Choroid plexus epithelial cell (primary cell): Measurements from ENCODE around the gene ANKRD16.

Source experiments
- DNase-seq: peaks from one replicate; pipeline ENCODE4 v3.0.0-alpha.2; 2010; ENCODE audit warnings: low read depth
- H3K4me3 ChIP-seq: 2 replicates; pipeline ENCODE4 v1.5.1; 2011; ENCODE audit warnings: low read depth, mild to moderate bottlenecking, control low read depth, low read length, moderate library complexity
- TF ChIP-seq, protein P1 (sequence below): conservative IDR thresholded peaks from 2 replicates; pipeline ENCODE4 v1.5.1; 2011; ENCODE audit warnings: low read depth, mild to moderate bottlenecking, control low read depth, inconsistent platforms, low read length, moderate library complexity

ANKRD16 gene

DNA sequence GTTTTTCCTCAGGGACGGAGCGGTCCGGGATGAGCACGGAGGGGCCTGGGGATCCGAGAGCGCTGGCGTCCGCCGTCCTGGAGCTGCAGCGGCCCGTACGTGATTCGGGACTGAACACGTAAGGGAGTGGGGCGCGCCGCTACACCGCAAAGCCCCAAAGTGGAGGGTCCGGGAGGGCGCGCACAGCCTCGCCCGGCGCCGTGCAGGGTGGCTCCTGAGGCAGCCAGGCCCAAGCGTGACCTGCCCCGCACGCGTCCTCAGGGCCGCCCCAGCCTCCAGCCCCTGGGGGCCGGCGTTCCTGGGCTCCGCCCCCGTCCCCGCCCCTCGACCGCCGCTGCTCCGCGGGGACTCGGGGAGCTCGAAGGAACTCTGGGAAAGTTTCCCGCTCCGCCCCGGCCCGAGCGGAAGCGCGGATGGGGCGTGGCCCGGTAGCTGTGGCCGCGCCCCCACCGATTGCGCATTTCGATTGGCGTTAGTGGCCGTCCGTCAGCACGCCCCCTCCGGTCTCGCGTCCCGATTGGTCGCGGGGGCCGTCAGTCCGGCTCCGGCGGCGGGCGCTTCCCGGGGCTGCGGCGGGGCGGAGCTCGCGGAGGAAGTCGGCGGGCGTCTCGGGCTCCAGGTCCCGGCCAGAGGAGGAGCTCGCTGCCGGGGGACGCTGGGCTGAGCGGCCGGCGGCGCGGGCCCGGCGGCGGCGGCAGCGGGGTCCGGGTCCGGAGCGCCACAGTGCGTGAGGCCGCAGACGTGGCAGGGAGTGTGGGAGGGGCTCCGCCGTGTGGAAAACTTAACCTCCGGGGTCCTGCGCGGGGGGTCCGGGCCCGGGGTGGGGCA, at the start of gene ANKRD16, which contains the start of gene FBH1:
Gene ANKRD16 (minus strand): TSS at position 270 of the 828 bp plus-strand sequence. CDS start 539 bp downstream, outside the sequence.
Gene FBH1 (plus strand): TSS at position 620 of the 828 bp plus-strand sequence. CDS start 103 bp downstream, at position 723.
- DNase-seq: peak; percentile 100
- TF ChIP-seq, protein P1, sequence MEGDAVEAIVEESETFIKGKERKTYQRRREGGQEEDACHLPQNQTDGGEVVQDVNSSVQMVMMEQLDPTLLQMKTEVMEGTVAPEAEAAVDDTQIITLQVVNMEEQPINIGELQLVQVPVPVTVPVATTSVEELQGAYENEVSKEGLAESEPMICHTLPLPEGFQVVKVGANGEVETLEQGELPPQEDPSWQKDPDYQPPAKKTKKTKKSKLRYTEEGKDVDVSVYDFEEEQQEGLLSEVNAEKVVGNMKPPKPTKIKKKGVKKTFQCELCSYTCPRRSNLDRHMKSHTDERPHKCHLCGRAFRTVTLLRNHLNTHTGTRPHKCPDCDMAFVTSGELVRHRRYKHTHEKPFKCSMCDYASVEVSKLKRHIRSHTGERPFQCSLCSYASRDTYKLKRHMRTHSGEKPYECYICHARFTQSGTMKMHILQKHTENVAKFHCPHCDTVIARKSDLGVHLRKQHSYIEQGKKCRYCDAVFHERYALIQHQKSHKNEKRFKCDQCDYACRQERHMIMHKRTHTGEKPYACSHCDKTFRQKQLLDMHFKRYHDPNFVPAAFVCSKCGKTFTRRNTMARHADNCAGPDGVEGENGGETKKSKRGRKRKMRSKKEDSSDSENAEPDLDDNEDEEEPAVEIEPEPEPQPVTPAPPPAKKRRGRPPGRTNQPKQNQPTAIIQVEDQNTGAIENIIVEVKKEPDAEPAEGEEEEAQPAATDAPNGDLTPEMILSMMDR: no peak
- H3K4me3 ChIP-seq: peak within 1 kb of the TSS; percentile 85

DNA sequence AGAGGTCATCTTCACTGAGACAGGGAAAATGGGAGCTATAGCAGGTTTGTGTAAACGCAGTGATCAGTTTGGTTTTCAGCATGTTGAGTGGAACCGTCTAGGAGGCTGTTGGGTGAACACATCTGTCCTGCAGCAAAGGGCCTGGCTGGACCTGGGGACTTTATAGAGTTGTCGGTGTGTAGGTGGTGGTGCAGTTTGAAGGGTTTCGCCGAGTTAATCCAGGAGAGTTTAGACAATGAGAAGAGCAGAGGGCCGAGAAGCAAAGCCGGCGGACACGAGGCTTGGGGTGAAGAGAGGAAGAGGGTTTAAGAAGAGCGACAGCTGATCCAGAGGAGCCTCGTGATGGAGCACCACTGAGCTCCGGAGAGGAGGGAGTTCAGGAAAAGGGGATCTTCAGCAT, 48.6 kb upstream of the ANKRD16 start:
- H3K4me3 ChIP-seq: no peak overlapping the region
- no peak for DNase-seq
- TF ChIP-seq, protein P1: no peak

DNA sequence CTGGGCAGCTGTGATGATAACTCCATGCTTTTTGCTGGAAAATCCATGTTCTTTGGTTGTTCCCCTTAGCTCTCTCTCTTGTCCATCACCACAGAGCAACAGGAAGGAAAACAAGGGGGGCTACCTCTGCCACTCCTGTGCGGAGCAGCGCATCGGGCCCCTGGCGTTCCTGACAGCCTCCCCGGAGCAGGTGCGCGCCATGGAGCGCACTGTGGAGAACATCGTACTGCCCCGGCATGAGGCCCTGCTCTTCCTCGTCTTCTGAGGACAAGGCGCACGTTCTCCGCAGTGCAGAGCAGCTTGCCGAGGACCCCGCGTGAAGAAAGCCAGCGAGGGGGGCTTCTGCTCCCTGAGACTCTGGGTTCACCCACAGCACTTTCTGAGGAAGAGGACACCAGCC, 47.3 kb upstream of the ANKRD16 start:
- no peak overlapping the region for H3K4me3 ChIP-seq
- DNase-seq: no peak
- TF ChIP-seq, protein P1: no peak

DNA sequence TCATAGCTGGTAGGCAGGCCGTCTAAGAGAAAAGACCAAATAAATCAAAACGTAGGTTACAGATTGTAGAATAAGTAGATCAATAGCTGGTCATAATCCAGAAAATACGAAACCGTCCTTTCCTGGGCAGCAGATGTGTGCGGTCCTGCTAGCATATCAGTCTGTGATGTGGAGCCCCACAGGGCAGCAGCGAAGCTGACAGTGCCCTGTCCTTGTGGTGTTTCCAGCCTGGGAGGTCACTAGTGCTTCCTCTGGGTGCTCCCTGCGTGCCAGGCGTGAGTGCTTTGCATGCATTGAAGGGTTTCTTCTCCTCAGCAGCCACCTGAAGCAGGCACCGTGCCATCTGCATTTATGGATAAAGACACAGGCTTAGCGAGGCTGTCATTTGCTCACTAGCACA, 45.9 kb upstream of the ANKRD16 start:
- TF ChIP-seq, protein P1: no peak
- no peak for DNase-seq
- no peak overlapping the region for H3K4me3 ChIP-seq

DNA sequence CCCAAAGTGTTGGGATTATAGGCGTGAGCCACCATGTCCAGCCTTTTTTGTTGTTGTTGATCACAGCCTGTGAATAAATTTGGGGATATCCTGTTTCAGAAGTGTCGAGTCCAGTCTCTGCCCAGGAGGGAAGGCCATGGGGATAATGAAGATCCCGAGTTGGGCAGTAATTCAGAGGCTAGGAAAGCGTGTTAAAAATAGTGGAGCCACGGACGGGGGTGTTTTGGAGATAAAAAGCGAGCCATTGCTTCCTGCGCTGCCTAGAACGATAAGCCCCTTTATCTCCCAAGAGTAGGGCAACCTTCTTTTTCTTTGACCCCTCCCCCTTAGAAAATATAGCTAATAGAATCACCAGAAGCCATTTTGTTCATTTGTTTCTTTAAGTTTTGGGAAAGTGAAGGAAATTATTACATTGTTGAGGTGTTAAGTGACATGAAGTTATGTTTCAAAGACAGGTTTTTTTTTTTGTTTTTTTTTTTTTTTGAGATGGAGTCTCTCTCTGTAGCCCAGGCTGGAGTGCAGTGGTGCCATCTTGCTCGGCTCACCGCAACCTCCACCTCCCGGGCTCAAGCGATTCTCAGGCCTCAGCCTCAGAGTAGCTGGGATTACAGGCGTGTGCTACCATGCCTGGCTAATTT, 44.3 kb upstream of the ANKRD16 start:
- DNase-seq: no peak
- H3K4me3 ChIP-seq: no peak overlapping the region
- TF ChIP-seq, protein P1: no peak

DNA sequence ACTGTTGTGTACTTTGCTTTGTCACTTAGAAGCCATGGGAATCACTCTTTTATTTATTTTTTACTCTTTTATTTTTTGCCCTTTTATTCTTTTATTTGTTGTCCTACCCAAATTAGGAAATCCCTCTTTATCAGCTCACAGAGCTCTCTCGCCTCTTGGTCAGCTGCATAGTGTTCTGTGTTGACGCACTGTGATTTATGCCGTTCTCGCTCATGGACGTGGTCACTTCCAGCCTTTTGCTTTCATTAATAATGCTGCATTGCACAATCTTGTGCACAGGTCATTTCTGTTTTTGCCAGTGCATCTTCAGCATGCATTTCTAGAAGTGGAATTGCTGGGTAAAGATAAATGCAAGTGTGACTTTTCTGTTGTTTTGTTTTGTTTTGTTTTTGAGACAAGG, 42.7 kb upstream of the ANKRD16 start:
- no peak overlapping the region for H3K4me3 ChIP-seq
- TF ChIP-seq, protein P1: no peak
- no peak for DNase-seq
